Measurements from ENCODE around the gene ROR1.

ROR1 gene

GRCh38 chr1:63914706-63915105, 140.9 kb downstream of the ROR1 start:
- DNase-seq: no peak

GRCh38 chr1:63915121-63915520, 141.3 kb downstream of the ROR1 start:
- DNase-seq: no peak

DNA sequence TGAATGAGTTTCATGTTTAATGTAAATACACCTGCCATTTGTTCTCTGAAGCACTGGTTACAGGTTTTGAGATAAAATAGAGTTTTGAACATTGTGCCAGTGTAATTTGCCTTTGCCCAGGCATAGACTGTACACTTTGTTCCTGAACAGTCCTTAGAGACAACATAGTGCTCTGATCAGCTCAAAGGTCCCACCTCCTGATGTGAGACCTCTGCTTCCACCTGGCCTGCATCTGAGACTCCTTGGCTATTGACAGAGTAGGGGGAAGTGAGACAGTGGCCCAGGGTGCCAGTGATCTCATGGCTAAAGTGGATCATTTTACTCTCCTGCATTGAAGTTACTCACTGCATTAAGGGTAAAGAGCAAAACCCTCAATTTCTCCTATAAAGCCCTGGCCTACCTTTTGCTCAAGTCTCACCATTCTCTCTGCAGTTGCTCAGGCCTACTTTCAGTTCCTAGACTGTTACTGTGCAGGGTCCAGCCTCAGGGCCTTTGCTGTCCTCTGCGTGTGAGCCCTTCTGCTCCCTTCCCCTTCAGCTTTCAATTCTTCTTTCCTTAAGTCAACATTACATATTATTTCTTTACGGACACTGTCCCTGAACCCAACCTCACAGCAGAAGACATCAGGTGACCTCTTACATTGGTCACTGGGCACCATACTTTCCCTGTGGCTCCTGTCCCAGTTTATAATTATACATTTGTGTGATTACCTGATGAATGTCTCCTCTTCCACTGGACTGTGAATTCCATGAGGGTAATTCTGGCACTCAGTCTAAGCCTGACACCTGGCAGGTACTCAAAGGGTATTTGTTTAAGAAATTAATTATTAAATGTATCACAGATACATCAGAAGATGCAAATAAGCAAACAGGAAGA, 142.9 kb downstream of the ROR1 start:
- DNase-seq: no peak

DNA sequence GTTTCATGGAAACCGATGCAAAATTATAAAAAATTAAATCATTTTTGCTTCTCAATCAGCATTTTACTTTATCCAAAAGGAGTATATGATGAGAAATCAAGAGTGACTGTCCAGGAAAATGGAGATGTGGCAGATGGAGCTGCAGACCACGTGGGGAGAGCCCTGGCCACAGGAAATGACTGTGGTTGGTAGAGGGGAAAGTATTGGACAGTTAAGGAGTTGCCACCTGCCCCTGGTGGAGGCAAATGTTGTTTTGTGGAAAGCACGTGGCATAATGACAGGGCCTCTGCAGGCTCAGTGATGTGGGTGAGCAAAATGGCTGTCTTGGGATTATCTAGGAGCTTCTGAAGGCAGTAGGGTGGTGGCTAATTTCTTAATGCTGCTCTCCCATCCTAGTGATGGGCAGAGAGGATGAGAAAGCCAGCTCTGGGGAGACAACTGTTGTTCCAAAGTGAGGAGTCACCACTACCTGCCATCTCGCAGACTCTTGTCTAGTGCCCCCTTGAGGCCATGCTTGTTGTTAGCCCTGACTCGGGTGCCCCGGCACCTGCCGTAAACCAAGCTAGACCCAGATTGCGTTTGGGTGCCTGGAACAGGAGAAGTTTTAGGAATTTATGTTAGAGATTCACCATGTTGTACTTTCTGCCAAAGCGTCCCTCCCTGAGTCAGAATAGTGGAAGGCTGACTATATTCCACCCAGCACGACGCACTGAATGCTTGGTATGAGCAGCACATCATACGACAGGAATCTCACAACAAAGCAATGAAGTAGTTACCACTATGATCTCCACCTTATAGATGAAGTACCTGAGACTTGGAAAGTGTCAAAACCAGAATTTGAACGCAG, 144.0 kb downstream of the ROR1 start:
- no peak for DNase-seq

- DNase-seq: no peak
Measured at GRCh38 chr1:63918418-63918945, 144.7 kb downstream of the ROR1 start.

GRCh38 chr1:63920154-63921117, 146.6 kb downstream of the ROR1 start:
- no peak for DNase-seq

DNA sequence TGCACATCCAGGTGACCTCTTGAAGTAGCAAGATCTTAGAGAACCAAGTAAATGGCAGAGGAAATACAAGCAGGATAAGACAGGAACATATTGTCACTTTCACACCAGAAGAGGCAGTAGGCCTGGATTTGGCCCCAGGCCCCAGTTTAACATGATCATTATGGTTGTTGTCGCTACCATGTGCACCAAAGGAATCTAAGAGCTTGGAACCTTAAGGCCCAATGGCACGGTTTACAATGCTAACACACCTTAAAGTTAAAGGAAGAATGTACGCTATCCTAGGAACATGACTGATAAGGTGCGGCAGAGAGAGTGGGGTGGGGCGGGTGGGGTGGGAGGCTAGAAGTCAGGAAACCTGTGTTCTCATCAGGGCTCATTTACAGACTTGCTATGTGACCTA, 147.5 kb downstream of the ROR1 start:
- DNase-seq: no peak

DNA sequence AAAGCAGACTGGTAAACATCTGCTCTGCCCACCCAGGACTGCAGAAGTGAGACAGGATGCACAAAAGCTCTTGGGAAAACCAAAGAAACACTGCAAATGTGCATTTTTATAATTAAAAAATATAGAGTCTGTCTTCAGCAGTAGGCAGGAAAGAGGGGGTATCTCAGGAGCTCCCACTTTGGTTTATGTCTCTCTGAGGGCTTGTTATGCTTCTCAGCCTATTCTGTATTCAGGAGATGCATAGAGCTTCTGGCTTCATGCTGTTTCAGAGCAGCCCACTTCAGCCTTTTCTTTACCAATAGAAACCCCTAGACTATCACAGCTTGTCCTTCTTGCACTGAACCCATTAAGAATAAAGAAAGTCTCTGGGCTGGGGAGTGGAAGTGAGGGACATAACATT, 148.0 kb downstream of the ROR1 start:
- DNase-seq: peak; percentile 54

GRCh38 chr1:63922848-63923247, 149.0 kb downstream of the ROR1 start:
- DNase-seq: peak; percentile 88

- no peak for DNase-seq
Measured at GRCh38 chr1:63923302-63923701, 149.5 kb downstream of the ROR1 start.

- DNase-seq: no peak
Measured at GRCh38 chr1:63924600-63924999, 150.8 kb downstream of the ROR1 start.

DNA sequence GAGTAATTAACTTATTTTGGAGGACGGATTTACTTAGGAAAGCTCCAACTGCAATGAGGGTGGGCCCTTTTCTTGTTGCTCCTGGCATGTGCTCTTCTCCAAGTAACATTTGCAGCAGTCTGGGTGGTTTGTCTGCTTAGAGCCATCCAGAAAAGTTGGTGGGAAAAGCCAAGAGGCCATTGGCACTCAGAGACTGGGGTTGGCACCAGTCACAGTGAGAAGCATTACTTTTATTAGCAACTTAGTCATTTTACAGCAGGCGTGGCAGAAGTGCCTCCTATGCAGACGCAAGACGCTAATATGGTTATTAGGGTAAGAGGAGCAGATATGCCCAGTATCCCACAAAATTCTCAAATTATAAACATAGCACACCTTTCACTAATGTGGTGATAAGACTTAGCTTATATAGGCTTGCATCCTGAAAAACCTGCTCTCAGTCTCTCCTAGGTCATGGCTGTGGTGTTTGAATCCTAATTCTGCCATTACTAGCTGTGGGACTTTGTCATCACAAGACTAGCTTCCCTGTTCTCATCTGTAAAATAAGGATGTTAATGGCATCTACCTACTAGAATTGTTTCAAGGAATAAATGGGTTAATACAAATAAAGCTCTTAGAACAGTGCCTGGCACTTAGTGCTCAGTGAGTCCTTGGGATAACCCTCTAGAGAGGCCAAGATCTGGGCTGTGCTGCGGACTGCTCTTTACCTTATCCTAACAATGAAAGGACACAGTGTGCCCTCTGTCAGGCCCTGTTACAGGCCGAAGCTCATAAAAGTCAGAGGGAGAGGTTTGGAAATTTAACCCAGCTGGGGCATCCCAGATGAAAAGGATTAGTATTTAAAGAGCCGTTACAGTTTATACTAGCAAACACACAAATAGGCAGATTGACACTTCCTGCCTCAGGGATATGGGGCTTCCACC, 154.6 kb downstream of the ROR1 start:
- DNase-seq: no peak

DNA sequence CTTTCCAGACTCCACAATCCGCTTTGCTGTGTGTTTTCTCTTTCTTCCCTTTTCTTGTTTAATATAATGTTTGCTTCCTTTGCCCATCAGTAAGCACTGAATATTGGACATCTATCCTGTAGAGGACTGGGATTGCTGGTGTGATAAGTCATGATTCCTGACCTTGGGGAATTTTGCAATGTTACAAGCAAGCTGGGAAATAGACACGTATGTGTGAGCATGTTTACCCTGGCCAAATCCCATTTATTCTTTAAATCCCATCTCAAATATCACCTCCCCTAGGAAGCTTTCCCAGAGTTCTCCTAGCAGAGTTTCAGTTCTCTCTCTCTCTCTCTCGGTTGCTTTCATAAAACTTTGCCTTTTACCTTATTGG, 155.3 kb downstream of the ROR1 start:
- DNase-seq: no peak

DNA sequence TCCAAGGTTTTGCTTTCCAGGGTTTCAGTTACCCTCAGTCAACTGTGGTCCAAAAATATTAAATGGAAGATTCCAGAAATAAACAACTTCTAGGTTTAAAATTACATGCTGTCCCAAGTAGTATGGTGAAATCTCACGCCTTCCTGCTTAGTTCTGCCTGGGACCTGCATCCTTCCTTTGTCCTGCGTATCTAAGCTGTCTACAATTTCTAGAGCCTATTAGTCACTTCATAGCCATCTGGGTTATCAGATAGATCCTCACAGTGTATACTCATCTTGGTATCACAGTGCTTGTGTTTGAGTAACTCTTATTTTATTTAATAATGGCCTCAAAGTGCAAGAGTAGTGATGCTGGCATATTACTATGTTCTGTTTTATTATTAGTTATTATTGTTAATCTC, 157.7 kb downstream of the ROR1 start:
- no peak for DNase-seq

- DNase-seq: no peak
Measured at GRCh38 chr1:63934697-63935096, 160.9 kb downstream of the ROR1 start.

GRCh38 chr1:63935143-63935542, 161.3 kb downstream of the ROR1 start:
- DNase-seq: no peak

DNA sequence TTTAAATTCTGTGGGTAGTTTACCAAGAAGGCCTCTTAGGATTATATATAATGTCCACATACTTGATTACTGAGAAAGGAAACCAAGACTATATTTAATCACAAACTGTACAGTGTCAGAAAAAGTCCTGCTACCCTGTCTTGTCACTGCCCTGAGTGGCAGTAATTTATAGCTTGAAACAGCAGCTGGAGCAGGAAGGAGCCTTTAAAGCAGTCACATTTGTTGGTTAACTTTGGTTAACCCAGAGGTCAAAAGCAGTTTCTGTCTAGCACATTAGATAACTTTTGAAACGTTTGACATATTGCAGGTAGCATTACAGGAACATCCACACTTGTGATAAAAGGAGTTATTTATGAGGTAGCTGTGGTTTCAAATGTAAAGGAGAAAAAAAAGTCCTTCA, 161.7 kb downstream of the ROR1 start:
- DNase-seq: no peak

- DNase-seq: no peak
Measured at GRCh38 chr1:63936276-63936675, 162.5 kb downstream of the ROR1 start.

DNA sequence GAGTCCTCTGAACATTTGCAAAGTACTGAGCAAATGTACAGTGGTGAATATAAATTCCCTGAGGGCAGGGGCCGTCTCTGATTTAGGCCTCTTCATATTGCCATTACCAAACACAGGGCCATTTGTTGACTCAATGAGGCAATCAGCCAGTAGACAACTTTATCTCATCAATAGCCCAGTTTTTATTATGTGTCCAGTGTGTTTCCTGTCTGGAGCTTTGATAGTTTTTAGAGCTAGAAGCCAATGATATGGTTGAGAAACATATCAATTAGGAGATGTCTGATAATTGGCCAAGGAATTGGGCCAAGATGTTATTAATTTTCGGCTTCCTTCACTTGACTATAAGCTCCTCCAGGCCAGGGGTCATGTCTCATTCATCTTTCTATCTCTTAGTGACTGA, 163.0 kb downstream of the ROR1 start:
- no peak for DNase-seq

GRCh38 chr1:63937461-63938022, 163.7 kb downstream of the ROR1 start:
- no peak for DNase-seq

- no peak for DNase-seq
Measured at GRCh38 chr1:63940440-63940839, 166.6 kb downstream of the ROR1 start.

All from retina (tissue), 1 donor.